GM18502 (cell line): ENCODE data around the gene RGSL1.

Source experiments
- ATAC-seq: cut with Tn5 transposase; IDR thresholded peaks from one replicate; pipeline ENCODE4 v1.9.1; 2021; ENCODE audit warnings: mild to moderate bottlenecking; ENCODE audit not compliant: unreplicated experiment, poor library complexity

Gene RGSL1

DNA sequence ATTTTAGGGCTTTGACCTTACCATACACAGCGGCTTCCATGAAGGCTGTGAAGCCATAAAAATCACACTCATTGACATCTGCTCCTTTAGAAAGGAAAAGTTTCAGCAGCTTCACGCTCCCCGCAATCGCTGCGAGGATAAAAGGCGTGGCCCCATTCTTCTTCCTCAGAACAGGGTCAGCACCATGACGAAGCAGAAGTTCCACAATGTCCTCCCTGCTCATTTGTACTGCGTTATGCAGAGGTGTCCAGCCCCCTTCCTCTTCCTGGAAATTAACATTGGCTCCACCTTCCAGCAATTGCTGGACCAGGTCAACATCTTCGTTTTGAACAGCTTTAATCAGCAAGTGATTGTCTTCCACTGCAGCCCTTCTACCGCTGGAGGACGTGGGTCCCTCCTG, 136.4 kb downstream of the RGSL1 start:
- no peak for ATAC-seq

DNA sequence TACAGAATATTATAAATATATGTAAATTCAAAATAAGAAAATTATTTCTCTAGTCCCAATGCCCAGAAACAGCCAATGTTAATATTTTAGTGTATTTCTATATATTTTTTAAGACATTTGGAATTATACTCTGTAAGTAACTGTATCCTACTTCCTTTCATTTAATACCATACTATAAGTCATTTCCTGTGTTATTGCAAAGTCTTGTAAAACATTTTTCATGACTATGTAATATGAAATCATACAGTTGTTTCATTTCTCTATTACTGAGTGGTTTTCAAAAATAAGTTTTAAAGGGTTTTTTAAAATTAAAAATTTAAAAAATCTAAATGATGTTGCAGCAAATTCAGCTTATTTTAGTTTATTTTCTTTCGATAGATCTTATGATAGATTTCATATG, 137.1 kb downstream of the RGSL1 start:
- no peak for ATAC-seq

DNA sequence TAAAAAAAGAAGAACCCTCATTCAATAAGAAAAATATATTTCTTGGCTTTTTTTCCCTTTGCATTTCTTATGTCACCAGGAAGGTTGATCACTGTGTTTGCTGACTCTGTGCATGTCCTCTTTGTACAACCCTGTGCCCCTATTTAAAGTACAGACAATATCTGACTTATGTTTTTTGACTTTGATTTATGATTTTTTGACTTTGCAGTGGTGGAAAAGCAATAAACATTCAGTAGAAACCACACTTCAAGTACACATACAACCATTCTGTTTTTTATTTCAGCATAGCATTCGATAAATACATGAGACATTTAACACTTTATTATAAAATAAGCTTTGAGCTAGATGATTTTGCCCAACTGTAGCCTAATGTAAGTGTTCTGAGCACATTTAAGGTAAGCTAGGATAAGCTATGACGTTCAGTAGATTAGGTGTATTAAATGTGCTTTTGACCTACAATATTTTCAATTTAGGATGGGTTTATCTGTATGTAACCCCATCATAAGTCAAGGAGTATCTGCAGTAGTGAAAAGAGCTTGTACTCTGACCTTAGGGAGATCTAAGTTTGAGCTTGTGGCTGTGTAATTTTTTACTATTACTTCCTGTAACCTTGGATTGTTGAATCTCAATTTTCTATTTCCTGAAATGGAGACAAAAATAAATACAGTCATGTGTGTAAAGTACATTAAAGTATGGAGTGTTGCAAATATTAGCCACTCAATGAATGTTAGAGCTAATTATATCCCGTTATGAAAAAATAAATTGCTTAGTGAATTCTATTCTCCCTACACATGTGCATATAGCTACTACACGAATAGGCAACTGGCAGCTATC, 137.9 kb downstream of the RGSL1 start:
- ATAC-seq, result no peak

DNA sequence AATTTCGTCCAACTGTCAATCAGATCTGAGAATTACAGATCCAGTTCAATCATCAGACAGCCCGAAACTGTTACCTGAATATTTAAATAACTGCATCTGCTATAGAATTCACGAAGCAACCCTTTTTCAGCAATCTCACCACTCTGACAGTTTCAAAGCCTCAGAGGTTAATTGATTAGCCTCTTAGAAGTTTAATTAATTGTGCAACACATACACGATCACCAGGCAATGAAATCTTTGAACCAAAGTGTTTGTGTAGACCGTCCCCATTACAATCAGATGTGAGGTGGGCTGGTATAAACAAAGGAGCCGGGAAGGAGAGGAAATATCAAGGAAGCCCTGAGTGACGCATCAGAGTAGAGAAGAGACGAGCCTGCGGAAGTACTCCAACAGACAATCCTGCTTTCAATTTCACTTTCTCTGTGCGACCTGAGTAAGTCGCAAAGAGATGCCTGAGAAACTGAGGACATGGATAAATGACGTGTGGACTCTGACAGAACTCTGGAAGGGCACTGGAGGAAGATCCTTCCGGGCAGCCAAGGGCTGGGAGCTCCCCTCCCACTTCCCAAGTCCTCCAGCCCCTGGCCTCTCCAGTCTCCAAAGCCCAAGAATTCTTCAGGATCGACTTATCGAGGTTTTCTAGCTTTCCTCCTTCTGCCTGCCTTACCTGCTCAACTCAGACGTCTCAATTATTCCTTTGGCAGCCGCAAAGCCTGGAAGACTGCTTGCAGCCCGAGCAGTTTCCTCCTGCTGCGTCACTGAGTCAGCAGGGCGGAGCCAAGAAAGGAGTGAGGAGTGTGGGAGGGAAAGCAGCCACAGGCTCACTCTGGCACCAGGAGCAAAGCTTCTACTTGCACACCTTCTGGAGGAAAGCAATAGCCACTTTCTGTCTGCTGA, 138.8 kb downstream of the RGSL1 start, which contains the start of gene RNASEL:
Gene RNASEL, minus strand, starts transcription at position 757 of the 897 bp plus-strand sequence. CDS start 2,450 bp downstream, outside the sequence.
- ATAC-seq, result peak; percentile 84

GRCh38 chr1:182589520-182589919, 139.6 kb downstream of the RGSL1 start:
- ATAC-seq, result no peak

- no peak for ATAC-seq
Measured at GRCh38 chr1:182589931-182590330, 140.0 kb downstream of the RGSL1 start.

- ATAC-seq, result no peak
Measured at GRCh38 chr1:182595641-182596240, 145.8 kb downstream of the RGSL1 start.

DNA sequence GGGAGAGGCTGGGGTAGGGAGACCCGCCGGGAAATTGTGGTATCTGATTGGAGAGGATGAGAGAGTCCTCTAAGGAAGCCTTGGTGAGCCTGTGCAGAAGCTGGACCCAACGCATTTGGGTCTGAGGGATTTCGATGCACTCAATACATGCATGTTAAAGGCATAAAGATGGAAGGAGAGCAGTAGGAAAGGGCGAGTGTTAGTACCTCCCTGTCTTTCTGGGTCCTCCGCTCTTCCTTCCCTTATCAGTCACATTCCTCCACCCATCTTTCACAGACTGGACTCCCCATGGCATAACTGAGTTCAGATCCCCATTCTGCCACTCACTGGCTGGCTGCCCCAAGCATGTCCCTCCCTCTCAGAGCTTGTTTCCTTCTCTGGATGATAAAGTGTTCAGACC, 147.0 kb downstream of the RGSL1 start:
- no peak for ATAC-seq

DNA sequence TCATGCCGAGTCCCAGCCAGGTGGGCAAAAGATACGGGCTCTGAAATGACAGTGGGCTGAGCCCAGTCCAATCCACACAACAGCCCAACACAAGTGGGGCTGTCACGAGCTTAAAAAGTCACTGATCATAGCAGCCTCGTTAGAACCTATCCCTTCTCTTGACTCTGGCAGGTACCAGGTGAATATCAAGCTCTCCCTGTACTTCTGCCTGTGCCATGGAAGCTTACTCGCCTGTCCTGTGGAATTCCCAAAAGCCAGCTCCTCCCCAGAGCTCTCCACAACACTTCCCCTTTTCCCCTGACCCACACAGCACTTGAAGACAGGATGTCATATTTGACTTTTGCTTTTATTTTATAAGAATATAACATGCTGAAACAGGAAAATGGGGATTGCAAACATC, 148.3 kb downstream of the RGSL1 start:
- no peak for ATAC-seq

GRCh38 chr1:182599339-182599738, 149.4 kb downstream of the RGSL1 start:
- ATAC-seq, result no peak

GRCh38 chr1:182600036-182600713, 150.2 kb downstream of the RGSL1 start:
- ATAC-seq, result no peak

- no peak for ATAC-seq
Measured at GRCh38 chr1:182600745-182601415, 150.9 kb downstream of the RGSL1 start.

GRCh38 chr1:182601416-182601786, 151.5 kb downstream of the RGSL1 start:
- ATAC-seq, result peak; percentile 29

GRCh38 chr1:182601913-182602312, 152.0 kb downstream of the RGSL1 start:
- no peak for ATAC-seq

DNA sequence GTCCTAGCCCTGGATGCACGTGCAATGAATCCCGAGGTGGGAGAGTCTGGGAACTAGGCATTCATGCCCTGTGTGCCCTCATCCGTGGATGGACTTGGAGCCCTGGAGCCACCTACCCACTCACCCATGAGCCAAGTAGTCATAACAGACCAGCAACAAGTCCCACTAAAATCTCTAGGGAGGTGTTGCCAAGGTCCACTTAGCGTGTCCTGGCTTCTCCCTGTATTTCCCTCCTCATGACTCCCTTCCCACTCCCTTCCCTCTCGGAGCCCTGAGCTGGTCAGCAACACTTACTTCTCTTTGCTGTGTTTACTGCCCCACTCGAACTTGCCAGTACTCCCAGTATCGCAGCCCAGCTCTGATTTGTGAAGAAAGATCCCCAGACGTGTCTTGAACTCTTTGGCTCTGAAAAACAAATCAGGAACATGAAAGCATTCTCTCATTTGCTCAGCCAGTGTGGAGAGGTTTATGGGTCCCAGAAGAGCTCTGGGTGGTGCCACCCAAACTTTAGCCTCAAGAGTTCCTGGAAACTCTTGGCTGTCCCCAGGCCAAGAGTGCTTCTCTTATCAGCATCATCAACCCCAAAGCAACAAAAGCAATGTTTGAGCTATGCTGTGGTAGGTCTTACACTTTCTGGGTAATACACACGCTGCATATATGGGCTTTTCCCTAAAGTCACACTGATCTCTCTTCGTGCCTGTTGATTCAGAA, 153.1 kb downstream of the RGSL1 start:
- no peak for ATAC-seq

DNA sequence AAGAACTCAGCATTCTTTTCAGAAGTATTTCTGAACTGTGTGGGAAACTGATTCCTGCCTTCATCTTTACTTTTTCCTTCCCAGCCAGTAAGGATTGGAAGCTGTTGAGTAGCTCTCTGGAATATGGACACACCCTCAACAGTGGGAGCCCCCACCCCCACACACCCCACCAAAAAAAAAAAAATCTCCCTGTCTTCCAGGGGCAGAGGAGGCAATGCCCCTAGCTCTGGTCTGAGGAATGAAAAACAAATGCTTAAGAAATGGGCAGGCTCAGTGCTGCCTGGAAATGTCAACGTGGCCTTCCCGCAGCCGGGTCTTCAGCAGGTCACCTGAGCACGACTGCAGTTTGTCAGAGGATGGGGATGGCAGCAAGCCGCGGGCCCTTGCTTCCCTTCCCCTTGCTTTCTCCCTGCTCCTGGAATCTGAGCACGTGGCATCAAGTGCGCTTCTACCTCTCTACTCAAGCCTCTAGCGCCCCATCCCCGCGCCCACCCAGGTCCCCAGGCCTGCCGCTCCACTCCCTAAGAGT, 153.8 kb downstream of the RGSL1 start:
- ATAC-seq, result peak; percentile 10

- ATAC-seq, result peak; percentile 88
Measured at GRCh38 chr1:182604175-182605164, 154.5 kb downstream of the RGSL1 start, which contains the start of gene RGS16. Gene RGS16 (minus strand): TSS chr1:182604389. CDS start chr1:182604259, 130 bp downstream.

- no peak for ATAC-seq
Measured at GRCh38 chr1:182607566-182607965, 157.6 kb downstream of the RGSL1 start.
